A549 (cell line): ENCODE data around the gene TMEM115. TPM values are rescaled to one million over a fixed set of nuclear protein-coding genes. Genes with fewer than 3 reads are reported as not detected.

Experiments used
- ATAC-seq, 2 experiments: fragments of 200-7000 bp in 1 of 2; fragments of >200 bp in 1 of 2; cut with Nextera tagmentation in 1 of 2; cut with Tn5 transposase in 1 of 2; 3 replicates each; pipeline versions ENCODE4 v1.8.0 to v1.9.1; 2018 to 2020; ENCODE audit warnings: mild to moderate bottlenecking in 1 of 2, moderate library complexity in 1 of 2
- CTCF ChIA-PET: fragments of 300-600 bp; sonication (Branson Sonifier 250); formaldehyde crosslinking; extraction: SDS; loops from one replicate; lab custom pipeline; 2021; ENCODE audit warnings: antibody characterized with exemption, inconsistent platforms; lab: Yijun Ruan, JAX
- POLR2A ChIA-PET: fragments of 350-600 bp; formaldehyde crosslinking; extraction: SDS; loops from one replicate; lab custom pipeline; 2021; ENCODE audit warnings: antibody characterized with exemption, inconsistent platforms; lab: Yijun Ruan, JAX
- DNase-seq, 2 experiments: peaks; one replicate each; pipeline versions ENCODE4 v3.0.0 to v3.0.0-alpha.2; 2011 to 2016; ENCODE audit warnings: low read depth in 1 of 2, low spot score in 1 of 2
- FAIRE-seq: peaks from 2 replicates; lab custom pipeline; 2011; peaks lifted over from hg19 to GRCh38; lab: Jason Lieb, UNC
- H3K27ac ChIP-seq, 2 experiments: fragments of >200 bp; sonication (Bioruptor Twin); formaldehyde crosslinking; 3 replicates each; pipeline ENCODE4 v1.5.1; 2016 to 2017
- H3K4me1 ChIP-seq: fragments of >200 bp; sonication (Bioruptor Twin); formaldehyde crosslinking; 3 replicates; pipeline ENCODE4 v1.6.1; 2016
- H3K4me2 ChIP-seq: fragments of >200 bp; sonication (Bioruptor Twin); formaldehyde crosslinking; 3 replicates; pipeline ENCODE4 v1.6.1; 2016
- H3K4me3 ChIP-seq: fragments of >200 bp; sonication (Bioruptor Twin); formaldehyde crosslinking; 3 replicates; pipeline ENCODE4 v1.5.1; 2016
- H3K9me3 ChIP-seq: fragments of >200 bp; sonication (Bioruptor Twin); formaldehyde crosslinking; 3 replicates; pipeline ENCODE4 v1.6.1; 2016
- BHLHE40 ChIP-seq: IDR thresholded peaks from 2 replicates; pipeline ENCODE4 v1.6.1; 2012; ENCODE audit warnings: low read depth, low read length, inconsistent platforms
- CEBPB ChIP-seq, 2 experiments: fragments of >200 bp in 1 of 2; sonication (Bioruptor Twin) in 1 of 2; formaldehyde crosslinking in 1 of 2; IDR thresholded peaks; 2 replicates each; pipeline ENCODE4 v1.6.1; 2012 to 2016
- CHD4 ChIP-seq: fragments of 200-600 bp; sonication (generic); IDR thresholded peaks from 2 replicates; pipeline ENCODE4 v1.6.1; 2016; ENCODE audit warnings: antibody characterized with exemption, mild to moderate bottlenecking, borderline replicate concordance
- FOSL2 ChIP-seq, 2 experiments: fragments of 450-650 bp in 1 of 2; fragments of >200 bp in 1 of 2; sonication (Bioruptor Twin) in 1 of 2; formaldehyde crosslinking; IDR thresholded peaks; 2 replicates each; pipeline versions ENCODE4 v1.5.0 to v1.6.1; 2016 to 2020; ENCODE audit warnings: mild to moderate bottlenecking in 1 of 2, moderate library complexity in 1 of 2
- FOXS1 ChIP-seq: fragments of 250-450 bp; sonication (Bioruptor Pico); IDR thresholded peaks from 2 replicates; pipeline ENCODE4 v1.5.0; 2020; ENCODE audit warnings: mild to moderate bottlenecking, moderate library complexity
- HEYL ChIP-seq: fragments of 250-450 bp; sonication (Bioruptor Pico); IDR thresholded peaks from 2 replicates; pipeline ENCODE4 v1.8.0; 2021; ENCODE audit warnings: mild to moderate bottlenecking, moderate library complexity
- HOXA7 ChIP-seq: fragments of 250-450 bp; sonication (Bioruptor Pico); IDR thresholded peaks from 2 replicates; pipeline ENCODE4 v1.5.0; 2020; ENCODE audit warnings: mild to moderate bottlenecking, moderate library complexity
- HOXB13 ChIP-seq: fragments of 250-450 bp; sonication (Bioruptor Pico); IDR thresholded peaks from 2 replicates; pipeline ENCODE4 v1.5.0; 2020; ENCODE audit warnings: low read depth, mild to moderate bottlenecking, moderate library complexity
- JUN ChIP-seq, 2 experiments: fragments of >200 bp; sonication (Bioruptor Twin); formaldehyde crosslinking; IDR thresholded peaks; 2 replicates in 1 of 2; 3 replicates in 1 of 2; pipeline ENCODE4 v1.6.1; 2016 to 2017
- MAFK ChIP-seq: fragments of 450-650 bp; IDR thresholded peaks from 2 replicates; pipeline ENCODE4 v1.6.1; 2014; ENCODE audit not compliant: partially characterized antibody
- MAZ ChIP-seq: fragments of 150-350 bp; IDR thresholded peaks from 2 replicates; pipeline ENCODE4 v1.6.1; 2014; ENCODE audit warnings: antibody characterized with exemption, low read depth, low read length, borderline replicate concordance
- MYC ChIP-seq: IDR thresholded peaks from 2 replicates; pipeline ENCODE4 v1.6.1; 2012; ENCODE audit warnings: mild to moderate bottlenecking, inconsistent platforms, low read length, improper control_type of control experiment, borderline replicate concordance
- PHF8 ChIP-seq: fragments of 200-600 bp; sonication (generic); IDR thresholded peaks from 2 replicates; pipeline ENCODE4 v1.6.1; 2016; ENCODE audit warnings: low read depth, mild to moderate bottlenecking, antibody characterized with exemption, moderate library complexity, borderline replicate concordance
- RAD21 ChIP-seq, 2 experiments: fragments of >200 bp in 1 of 2; sonication (Bioruptor Twin) in 1 of 2; formaldehyde crosslinking in 1 of 2; IDR thresholded peaks in 1 of 2; conservative IDR thresholded peaks in 1 of 2; 2 replicates in 1 of 2; 3 replicates in 1 of 2; pipeline ENCODE4 v1.6.1; 2012 to 2018; ENCODE audit warnings: inconsistent platforms in 1 of 2
- RCOR1 ChIP-seq: fragments of 150-350 bp; IDR thresholded peaks from 2 replicates; pipeline ENCODE4 v1.6.1; 2014; ENCODE audit warnings: antibody characterized with exemption, low read length, low read depth
- RNF2 ChIP-seq: fragments of 200-600 bp; sonication (generic); IDR thresholded peaks from 2 replicates; pipeline ENCODE4 v1.6.1; 2016; ENCODE audit warnings: low read depth, mild to moderate bottlenecking, antibody characterized with exemption, moderate library complexity, borderline replicate concordance
- WGBS: methylation state at CpG from one replicate; pipeline ENCODE4 v1.1.6; 2017; ENCODE audit errors: missing lambda C conversion rate; 5-methylcytosine and 5-hydroxymethylcytosine counted together
- polyA plus RNA-seq, 4 experiments: library from polyadenylated mRNA; depleted of rRNA in 3 of 4; stranded (reverse); fragments of >200 nt; fragmentation: RNase III in 1 of 4; extraction: RNeasy Plus Mini Kit Qiagen cat#74134 plus additional on column Dnase treatment in 1 of 4; gene quantifications; 2 replicates in 3 of 4; 3 replicates in 1 of 4; pipeline ENCODE4 v1.2.3, GENCODE V29; 2011 to 2017
- TF ChIP-seq, protein P1 (sequence below): fragments of 200-600 bp; sonication (generic); IDR thresholded peaks from 2 replicates; pipeline ENCODE4 v1.6.1; 2016; ENCODE audit warnings: antibody characterized with exemption, mild to moderate bottlenecking, moderate library complexity

TMEM115 gene
- polyA plus RNA-seq, 2 of the 4 experiments (the other 2 are of a cell fraction), result 17.4 to 26.8 TPM

DNA sequence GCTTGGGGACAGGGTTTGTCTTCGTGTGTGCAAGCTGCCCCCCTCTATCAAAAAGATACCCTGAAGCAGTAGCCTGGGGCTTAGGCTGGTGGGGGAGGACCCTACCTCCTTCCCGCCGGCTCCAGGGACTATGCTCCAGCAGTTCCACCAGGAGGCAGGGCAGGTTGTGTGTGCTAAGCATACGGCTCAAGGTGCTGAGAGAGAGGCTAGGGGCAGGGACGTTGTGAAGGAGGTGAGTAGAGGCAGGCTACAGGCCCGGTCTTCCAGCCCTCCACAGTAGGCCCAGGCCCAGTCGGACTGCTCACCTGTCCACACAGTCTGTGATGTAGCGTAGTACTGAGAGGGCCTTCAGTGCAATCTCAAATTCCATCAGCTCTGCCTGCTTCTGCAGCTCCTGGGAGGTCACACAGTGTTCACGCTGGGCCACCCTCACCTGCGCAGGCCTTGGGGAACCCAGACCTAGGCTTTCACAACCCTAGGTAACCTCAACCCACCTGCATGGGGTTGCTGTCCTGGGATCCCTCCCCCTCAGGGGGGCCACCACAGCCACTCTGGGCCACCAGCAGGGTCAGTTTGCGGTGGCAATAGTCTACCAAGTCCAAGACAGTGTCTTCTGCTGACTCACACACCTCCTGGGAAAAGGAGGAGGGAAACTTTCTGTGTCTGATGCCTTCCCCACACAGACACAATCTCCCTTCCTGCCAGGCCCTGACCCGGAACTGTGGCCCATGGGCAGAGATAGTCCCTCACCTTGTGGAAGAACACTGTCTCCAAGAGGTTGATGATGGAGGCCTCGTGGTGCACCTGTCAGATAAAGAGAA, 16.3 kb downstream of the TMEM115 start (continued):
- TF ChIP-seq MAZ (no peak), HOXB13 (no peak), JUN (IDR thresholded peaks at IDR 0.05) (no peak)

DNA sequence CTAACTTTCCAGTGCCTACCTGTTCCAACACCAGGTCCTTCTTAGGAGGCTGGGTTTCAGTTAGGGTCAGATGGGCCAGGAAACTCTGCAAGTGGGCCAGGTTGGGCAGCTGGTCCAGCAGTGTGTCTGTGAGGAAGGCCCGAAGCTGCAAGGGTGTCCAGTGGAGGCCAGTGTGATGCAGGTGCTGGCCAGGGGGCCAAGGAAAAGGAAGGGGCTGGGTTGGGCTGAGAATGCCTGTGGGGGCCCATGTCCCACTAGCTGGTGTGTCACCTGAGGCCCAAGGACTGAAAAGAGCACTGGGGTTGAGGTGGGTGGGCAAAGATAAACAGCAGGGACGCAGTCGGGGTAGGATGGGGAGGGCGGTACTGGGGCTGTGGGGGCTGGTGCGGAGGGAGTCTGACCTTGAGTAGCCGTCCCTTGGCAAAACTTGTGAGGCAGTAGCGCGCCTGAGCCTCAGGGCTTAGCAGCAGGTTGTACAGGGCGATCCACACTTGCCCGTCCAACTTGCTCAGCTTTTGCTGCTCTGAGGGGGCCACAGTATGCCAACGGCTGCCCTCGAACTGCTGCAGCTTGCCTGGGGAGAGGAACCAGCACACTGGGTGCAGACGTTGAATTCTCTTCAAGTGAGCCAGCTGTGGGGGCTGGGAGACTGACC, 17.2 kb downstream of the TMEM115 start:
- no peaks in the 10 kb centered on the region for H3K9me3 ChIP-seq
- ChIA-PET CTCF (interaction anchor here (1.1 kb wide), 1 partner anchor 21 kb away, joined by 3 read pairs; no protein-coding TSS in a partner anchor), POLR2A (no interaction called here)
- FAIRE-seq, result no peak
- H3K4me2 ChIP-seq, result no peak overlapping the region
- TF ChIP-seq PHF8, result no peak
- no peak for TF ChIP-seq JUN (IDR thresholded peaks at IDR 0.05)
- TF ChIP-seq CEBPB (IDR thresholded peaks at IDR 0.05), result no peak
- no peak for TF ChIP-seq BHLHE40
- TF ChIP-seq, protein P1, sequence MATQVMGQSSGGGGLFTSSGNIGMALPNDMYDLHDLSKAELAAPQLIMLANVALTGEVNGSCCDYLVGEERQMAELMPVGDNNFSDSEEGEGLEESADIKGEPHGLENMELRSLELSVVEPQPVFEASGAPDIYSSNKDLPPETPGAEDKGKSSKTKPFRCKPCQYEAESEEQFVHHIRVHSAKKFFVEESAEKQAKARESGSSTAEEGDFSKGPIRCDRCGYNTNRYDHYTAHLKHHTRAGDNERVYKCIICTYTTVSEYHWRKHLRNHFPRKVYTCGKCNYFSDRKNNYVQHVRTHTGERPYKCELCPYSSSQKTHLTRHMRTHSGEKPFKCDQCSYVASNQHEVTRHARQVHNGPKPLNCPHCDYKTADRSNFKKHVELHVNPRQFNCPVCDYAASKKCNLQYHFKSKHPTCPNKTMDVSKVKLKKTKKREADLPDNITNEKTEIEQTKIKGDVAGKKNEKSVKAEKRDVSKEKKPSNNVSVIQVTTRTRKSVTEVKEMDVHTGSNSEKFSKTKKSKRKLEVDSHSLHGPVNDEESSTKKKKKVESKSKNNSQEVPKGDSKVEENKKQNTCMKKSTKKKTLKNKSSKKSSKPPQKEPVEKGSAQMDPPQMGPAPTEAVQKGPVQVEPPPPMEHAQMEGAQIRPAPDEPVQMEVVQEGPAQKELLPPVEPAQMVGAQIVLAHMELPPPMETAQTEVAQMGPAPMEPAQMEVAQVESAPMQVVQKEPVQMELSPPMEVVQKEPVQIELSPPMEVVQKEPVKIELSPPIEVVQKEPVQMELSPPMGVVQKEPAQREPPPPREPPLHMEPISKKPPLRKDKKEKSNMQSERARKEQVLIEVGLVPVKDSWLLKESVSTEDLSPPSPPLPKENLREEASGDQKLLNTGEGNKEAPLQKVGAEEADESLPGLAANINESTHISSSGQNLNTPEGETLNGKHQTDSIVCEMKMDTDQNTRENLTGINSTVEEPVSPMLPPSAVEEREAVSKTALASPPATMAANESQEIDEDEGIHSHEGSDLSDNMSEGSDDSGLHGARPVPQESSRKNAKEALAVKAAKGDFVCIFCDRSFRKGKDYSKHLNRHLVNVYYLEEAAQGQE, result no peak
- TF ChIP-seq MYC, result no peak
- TF ChIP-seq HOXA7 (CRISPR knock-in tag), result no peak
- TF ChIP-seq RCOR1, result no peak
- TF ChIP-seq FOSL2 (IDR thresholded peaks at IDR 0.05), result no peak
- TF ChIP-seq FOSL2 (CRISPR knock-in tag; IDR thresholded peaks at IDR 0.05), result no peak
- TF ChIP-seq MAFK, result no peak
- TF ChIP-seq MAZ, result no peak
- no peak for TF ChIP-seq HEYL
- no peak for ATAC-seq
- no peak overlapping the region for H3K4me3 ChIP-seq
- H3K27ac ChIP-seq, result no peak overlapping the region
- 91% methylated on average over 7 of the region's 13 CpGs for WGBS
- H3K4me1 ChIP-seq, result peaks cover 11% of the 10 kb centered on the region
- no peak for DNase-seq

DNA sequence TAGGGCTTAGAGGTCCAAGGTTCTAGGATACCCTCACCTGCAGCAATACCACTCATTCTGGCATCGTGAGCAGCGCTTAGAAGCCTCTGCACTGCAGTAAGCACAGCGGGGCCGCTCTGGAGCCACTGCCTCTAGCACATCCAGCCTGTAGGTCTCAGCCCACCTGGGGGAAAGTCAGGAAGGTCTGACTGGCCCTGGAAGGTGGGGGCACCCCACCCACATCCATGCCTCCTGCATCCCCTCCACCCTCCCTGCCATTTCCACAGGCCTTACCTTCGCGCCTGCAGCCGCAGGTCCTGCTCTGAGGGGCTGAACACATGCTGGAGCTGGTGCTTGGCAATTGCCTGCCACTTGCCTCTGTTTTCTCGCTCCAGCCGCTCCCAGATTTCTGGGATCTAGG, 17.8 kb downstream of the TMEM115 start:
- ChIA-PET CTCF (interaction anchor here (1.1 kb wide), 1 partner anchor 20 kb away, joined by 3 read pairs; no protein-coding TSS in a partner anchor), POLR2A (no interaction called here)
- Histone ChIP-seq H3K4me3 (no peak overlapping the region), H3K4me2 (no peak overlapping the region), H3K27ac (no peak overlapping the region), H3K4me1 (peaks cover 8% of the 10 kb centered on the region), H3K9me3 (no peaks in the 10 kb centered on the region)
- ATAC-seq, result no peak
- no peak for FAIRE-seq
- DNase-seq, result no peak
- WGBS, result 97% methylated on average over 9 of the region's 9 CpGs
- TF ChIP-seq RNF2 (no peak), HOXB13 (no peak), FOXS1 (CRISPR knock-in tag) (no peak), CHD4 (no peak), RAD21 (conservative IDR thresholded peaks at IDR 0.05 in 1 of 2, IDR thresholded peaks at IDR 0.05 in 1 of 2) (no peak)
